GM12891 (cell line): ENCODE measurements around the gene VWA5A.

Source experiments
- DNase-seq: peaks from one replicate; pipeline ENCODE4 v3.0.0; 2011; ENCODE audit warnings: low spot score; ENCODE audit not compliant: insufficient read length
- FAIRE-seq: peaks from 2 replicates; lab custom pipeline; 2011; peaks lifted over from hg19 to GRCh38; lab: Jason Lieb, UNC
- PAX5 ChIP-seq: IDR thresholded peaks from 2 replicates; pipeline ENCODE4 v1.6.1; 2011; ENCODE audit warnings: low read length, moderate library complexity, mild to moderate bottlenecking; ENCODE audit not compliant: insufficient read depth, severe bottlenecking
- POLR2A ChIP-seq: IDR thresholded peaks from 2 replicates; pipeline ENCODE4 v1.6.1; 2011; ENCODE audit warnings: low read depth, low read length, control low read depth
- POLR2AphosphoS5 ChIP-seq: IDR thresholded peaks from 2 replicates; pipeline ENCODE4 v1.6.1; 2011; ENCODE audit warnings: low read depth, low read length, control low read depth
- POU2F2 ChIP-seq: IDR thresholded peaks from 2 replicates; pipeline ENCODE4 v1.6.1; 2011; ENCODE audit warnings: low read depth, mild to moderate bottlenecking, control low read depth, low read length, moderate library complexity
- SPI1 ChIP-seq: IDR thresholded peaks from 2 replicates; pipeline ENCODE4 v1.6.1; 2011; ENCODE audit warnings: low read depth, low read length, control low read depth
- TAF1 ChIP-seq: IDR thresholded peaks from 2 replicates; pipeline ENCODE4 v1.6.1; 2011; ENCODE audit warnings: low read depth, low read length, control low read depth

The VWA5A gene

GRCh38 chr11:124085997-124086846 is 29.0 kb upstream of the VWA5A start:
- TF ChIP-seq POLR2A = no peak
- TF ChIP-seq POLR2AphosphoS5 = no peak
- no peak for TF ChIP-seq POU2F2
- no peak for TF ChIP-seq PAX5
- no peak for TF ChIP-seq SPI1
- no peak for TF ChIP-seq TAF1
- DNase-seq (no peak), FAIRE-seq (no peak)

- no peak for DNase-seq
- TF ChIP-seq PAX5 = no peak
- TF ChIP-seq POLR2A = no peak
- no peak for TF ChIP-seq POU2F2
- no peak for TF ChIP-seq POLR2AphosphoS5
- TF ChIP-seq SPI1 = no peak
- TF ChIP-seq TAF1 = no peak
- no peak for FAIRE-seq
These were observed 24.3 kb upstream of the VWA5A start for GRCh38 chr11:124090996-124091395.

GRCh38 chr11:124093330-124093729 is 21.9 kb upstream of the VWA5A start:
- no peak for DNase-seq
- no peak for TF ChIP-seq PAX5
- no peak for TF ChIP-seq POLR2A
- no peak for TF ChIP-seq TAF1
- no peak for TF ChIP-seq POLR2AphosphoS5
- no peak for FAIRE-seq

DNA sequence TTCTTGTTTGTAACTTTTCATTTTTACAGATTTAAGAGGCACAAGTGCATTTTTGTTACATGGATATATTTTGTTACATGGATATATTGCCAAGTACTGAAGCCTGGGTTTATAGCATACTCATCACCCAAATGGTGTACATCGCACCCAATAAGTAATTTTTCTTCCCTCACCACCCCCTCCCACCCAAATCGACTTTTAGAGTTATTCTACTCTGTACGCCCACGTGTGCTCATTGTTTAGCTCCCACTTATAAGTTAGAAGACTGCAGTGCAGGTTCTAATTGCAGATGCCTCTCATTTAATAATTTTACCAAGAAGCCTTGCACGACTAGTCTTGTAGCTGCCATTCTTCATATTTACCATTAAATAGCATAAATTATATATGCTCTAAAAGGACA is 20.5 kb upstream of the VWA5A start:
- TF ChIP-seq SPI1 = no peak
- TF ChIP-seq TAF1 = no peak
- no peak for TF ChIP-seq POLR2AphosphoS5
- no peak for TF ChIP-seq POU2F2
- FAIRE-seq (no peak), DNase-seq (no peak)

DNA sequence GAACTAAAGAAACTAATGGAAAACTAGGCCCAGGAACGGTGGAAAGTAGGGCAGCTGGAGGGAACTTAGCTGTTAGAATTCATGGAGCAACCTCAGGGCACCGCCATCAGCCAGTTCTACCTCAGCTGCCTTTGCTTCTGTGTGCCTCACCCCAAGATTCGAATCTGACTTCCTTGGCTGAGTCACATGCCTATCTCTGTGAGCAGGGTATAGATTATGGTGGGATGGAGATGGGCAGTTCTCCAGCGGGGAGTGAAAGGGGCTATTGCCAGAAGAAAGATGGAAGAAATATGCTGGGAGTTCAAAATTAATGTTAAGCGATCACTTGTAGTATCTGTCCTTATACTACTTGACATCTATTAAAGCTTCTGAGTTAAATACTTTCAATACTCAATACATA is 18.9 kb upstream of the VWA5A start:
- no peak for FAIRE-seq
- DNase-seq = no peak
- TF ChIP-seq SPI1 (no peak), PAX5 (no peak), TAF1 (no peak), POU2F2 (no peak), POLR2AphosphoS5 (no peak), POLR2A (no peak)

GRCh38 chr11:124098141-124098540 is 17.1 kb upstream of the VWA5A start:
- TF ChIP-seq TAF1 (no peak), POLR2AphosphoS5 (no peak)
- FAIRE-seq = no peak
- DNase-seq = no peak

DNA sequence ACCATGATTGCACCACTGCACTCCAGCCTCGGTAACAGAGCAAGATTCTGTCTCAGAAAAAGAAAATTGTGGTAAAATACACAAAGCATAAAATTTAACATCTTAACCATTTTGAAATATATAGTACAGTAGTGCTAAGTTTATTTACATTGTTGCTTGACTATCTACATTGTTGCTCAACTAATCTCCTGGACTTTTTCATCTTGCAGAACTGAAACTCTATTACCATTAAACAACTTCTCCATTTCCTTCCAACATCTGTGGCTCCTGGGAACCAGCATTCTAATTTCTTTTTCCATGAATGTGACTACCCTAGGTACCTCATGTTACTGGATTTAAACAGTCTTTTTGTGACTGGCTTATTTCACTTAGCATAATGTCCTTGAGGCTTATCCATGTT is 13.5 kb upstream of the VWA5A start:
- FAIRE-seq (no peak), DNase-seq (no peak)
- no peak for TF ChIP-seq POU2F2
- no peak for TF ChIP-seq TAF1
- TF ChIP-seq POLR2AphosphoS5 = no peak
- TF ChIP-seq PAX5 = no peak
- no peak for TF ChIP-seq POLR2A
- TF ChIP-seq SPI1 = no peak

GRCh38 chr11:124108156-124108555 is 7.1 kb upstream of the VWA5A start:
- FAIRE-seq = no peak
- no peak for DNase-seq

GRCh38 chr11:124109377-124109776 is 5.9 kb upstream of the VWA5A start:
- TF ChIP-seq SPI1 (peak; percentile 72), TAF1 (no peak), POLR2A (no peak)
- no peak for FAIRE-seq
- DNase-seq = no peak

More at GRCh38 chr11:124108156-124108555, 7.1 kb upstream of the VWA5A start:
- TF ChIP-seq TAF1 = no peak
- no peak for TF ChIP-seq PAX5
- TF ChIP-seq POLR2AphosphoS5 = no peak
- no peak for TF ChIP-seq POU2F2
- no peak for TF ChIP-seq POLR2A
- TF ChIP-seq SPI1 = no peak

GRCh38 chr11:124110201-124110600 is 5.0 kb upstream of the VWA5A start:
- TF ChIP-seq POLR2AphosphoS5 (no peak), TAF1 (no peak), POU2F2 (no peak), PAX5 (no peak), SPI1 (no peak), POLR2A (no peak)
- DNase-seq (no peak), FAIRE-seq (no peak)

DNA sequence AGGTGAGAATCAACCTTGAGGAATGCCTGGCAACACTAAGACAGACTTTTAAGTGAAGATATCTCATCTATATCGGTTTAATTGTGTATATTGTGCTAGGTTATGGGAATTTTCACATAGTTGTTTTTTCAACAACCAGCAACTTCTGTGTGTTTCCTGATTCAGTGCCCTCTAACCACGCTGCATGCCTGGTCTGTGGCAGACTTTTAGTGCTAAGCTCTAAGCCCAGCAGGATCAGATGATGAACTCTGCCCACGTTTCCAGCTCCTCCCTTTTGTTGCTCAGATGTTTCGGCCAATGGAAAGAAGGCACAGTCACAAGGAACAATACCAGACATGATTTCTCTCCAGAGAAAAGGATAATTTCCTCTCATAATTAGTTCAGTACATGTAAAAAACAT is 1.4 kb upstream of the VWA5A start:
- DNase-seq = no peak
- TF ChIP-seq SPI1 = no peak
- no peak for TF ChIP-seq TAF1
- TF ChIP-seq PAX5 = no peak
- TF ChIP-seq POLR2A = no peak
- TF ChIP-seq POU2F2 = no peak
- TF ChIP-seq POLR2AphosphoS5 = no peak
- FAIRE-seq = no peak
